ENCODE measurements around the gene ARV1.

DNA sequence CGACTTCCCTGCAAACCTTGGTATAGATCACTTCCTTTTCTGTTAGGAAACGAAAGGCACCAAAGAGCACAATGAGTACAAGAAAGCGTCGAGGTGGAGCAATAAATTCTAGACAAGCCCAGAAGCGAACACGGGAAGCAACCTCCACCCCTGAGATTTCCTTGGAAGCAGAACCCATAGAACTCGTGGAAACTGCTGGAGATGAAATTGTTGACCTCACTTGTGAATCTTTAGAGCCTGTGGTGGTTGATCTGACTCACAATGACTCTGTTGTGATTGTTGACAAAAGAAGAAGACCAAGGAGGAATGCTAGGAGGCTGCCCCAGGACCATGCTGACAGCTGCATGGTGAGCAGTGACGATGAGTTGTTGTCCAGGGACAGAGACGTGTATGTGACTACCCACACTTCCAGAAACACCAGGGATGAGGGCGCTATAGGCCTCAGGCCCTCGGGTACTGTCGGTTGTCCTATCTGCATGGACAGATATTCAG is 42.7 kb downstream of the ARV1 start:
- TF ChIP-seq POLR2AphosphoS5 (IDR thresholded peaks at IDR 0.05; ENCODE audit: low read depth, low read length) = no peak
- TF ChIP-seq, protein P1, sequence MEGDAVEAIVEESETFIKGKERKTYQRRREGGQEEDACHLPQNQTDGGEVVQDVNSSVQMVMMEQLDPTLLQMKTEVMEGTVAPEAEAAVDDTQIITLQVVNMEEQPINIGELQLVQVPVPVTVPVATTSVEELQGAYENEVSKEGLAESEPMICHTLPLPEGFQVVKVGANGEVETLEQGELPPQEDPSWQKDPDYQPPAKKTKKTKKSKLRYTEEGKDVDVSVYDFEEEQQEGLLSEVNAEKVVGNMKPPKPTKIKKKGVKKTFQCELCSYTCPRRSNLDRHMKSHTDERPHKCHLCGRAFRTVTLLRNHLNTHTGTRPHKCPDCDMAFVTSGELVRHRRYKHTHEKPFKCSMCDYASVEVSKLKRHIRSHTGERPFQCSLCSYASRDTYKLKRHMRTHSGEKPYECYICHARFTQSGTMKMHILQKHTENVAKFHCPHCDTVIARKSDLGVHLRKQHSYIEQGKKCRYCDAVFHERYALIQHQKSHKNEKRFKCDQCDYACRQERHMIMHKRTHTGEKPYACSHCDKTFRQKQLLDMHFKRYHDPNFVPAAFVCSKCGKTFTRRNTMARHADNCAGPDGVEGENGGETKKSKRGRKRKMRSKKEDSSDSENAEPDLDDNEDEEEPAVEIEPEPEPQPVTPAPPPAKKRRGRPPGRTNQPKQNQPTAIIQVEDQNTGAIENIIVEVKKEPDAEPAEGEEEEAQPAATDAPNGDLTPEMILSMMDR (IDR thresholded peaks at IDR 0.05) = no peak
- no peak for TF ChIP-seq REST (IDR thresholded peaks at IDR 0.05; ENCODE audit: insufficient read depth in 1 of 2, low read depth in 2 of 2, low read length in 1 of 2)

All from Panc1 (cell line).